ENCODE measurements around the gene SYT1.

GRCh38 chr12:79381248-79382208 is 517.0 kb downstream of the SYT1 start:
- TF ChIP-seq, protein P1, sequence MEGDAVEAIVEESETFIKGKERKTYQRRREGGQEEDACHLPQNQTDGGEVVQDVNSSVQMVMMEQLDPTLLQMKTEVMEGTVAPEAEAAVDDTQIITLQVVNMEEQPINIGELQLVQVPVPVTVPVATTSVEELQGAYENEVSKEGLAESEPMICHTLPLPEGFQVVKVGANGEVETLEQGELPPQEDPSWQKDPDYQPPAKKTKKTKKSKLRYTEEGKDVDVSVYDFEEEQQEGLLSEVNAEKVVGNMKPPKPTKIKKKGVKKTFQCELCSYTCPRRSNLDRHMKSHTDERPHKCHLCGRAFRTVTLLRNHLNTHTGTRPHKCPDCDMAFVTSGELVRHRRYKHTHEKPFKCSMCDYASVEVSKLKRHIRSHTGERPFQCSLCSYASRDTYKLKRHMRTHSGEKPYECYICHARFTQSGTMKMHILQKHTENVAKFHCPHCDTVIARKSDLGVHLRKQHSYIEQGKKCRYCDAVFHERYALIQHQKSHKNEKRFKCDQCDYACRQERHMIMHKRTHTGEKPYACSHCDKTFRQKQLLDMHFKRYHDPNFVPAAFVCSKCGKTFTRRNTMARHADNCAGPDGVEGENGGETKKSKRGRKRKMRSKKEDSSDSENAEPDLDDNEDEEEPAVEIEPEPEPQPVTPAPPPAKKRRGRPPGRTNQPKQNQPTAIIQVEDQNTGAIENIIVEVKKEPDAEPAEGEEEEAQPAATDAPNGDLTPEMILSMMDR (IDR thresholded peaks at IDR 0.05) = no peak
- TF ChIP-seq EP300 (IDR thresholded peaks at IDR 0.05) = no peak

All from sigmoid colon (tissue), 4 donors.